IgD-negative memory B cell (primary cell): ENCODE results near the gene ARIH1. TPM values are rescaled to one million over a fixed set of nuclear protein-coding genes. Genes with fewer than 3 reads are reported as not detected.
"Not testable (repeated sequence)": the region's sequence is repeated elsewhere in the genome, so short reads cannot be mapped to it uniquely, and the experiment has no call there.

Experiments
- H3K27ac Mint-ChIP-seq, 3 donors: one replicate each; pipeline ENCODE4 v1.8.0; 2020 to 2022; ENCODE audit warnings: mild to moderate bottlenecking in 3 of 3, mixed read lengths in 3 of 3, moderate library complexity in 1 of 3
- H3K27me3 Mint-ChIP-seq: one replicate; pipeline ENCODE4 v1.8.0; 2021; ENCODE audit warnings: mixed read lengths
- H3K36me3 Mint-ChIP-seq: one replicate; pipeline ENCODE4 v1.8.0; 2020; ENCODE audit warnings: mild to moderate bottlenecking, mixed read lengths
- H3K4me1 Mint-ChIP-seq, 3 donors: one replicate each; pipeline ENCODE4 v1.8.0; 2020 to 2022; ENCODE audit warnings: mixed read lengths in 3 of 3, mild to moderate bottlenecking in 1 of 3
- H3K4me3 Mint-ChIP-seq, 4 donors: one replicate each; pipeline ENCODE4 v1.8.0; 2020 to 2022; ENCODE audit warnings: mild to moderate bottlenecking in 4 of 4, mixed read lengths in 4 of 4, moderate library complexity in 3 of 4
- H3K9me3 Mint-ChIP-seq, 3 donors: one replicate each; pipeline ENCODE4 v1.8.0; 2020 to 2021; ENCODE audit warnings: mixed read lengths in 3 of 3, mild to moderate bottlenecking in 1 of 3
- polyA plus RNA-seq: library from polyadenylated mRNA; unstranded; fragments of 300-500 nt; fragmentation: Illumina TruSeq; gene quantifications from one replicate; pipeline ENCODE4 v1.2.3, GENCODE V29; 2021

ARIH1 gene
- polyA plus RNA-seq, result 24.4 TPM

DNA sequence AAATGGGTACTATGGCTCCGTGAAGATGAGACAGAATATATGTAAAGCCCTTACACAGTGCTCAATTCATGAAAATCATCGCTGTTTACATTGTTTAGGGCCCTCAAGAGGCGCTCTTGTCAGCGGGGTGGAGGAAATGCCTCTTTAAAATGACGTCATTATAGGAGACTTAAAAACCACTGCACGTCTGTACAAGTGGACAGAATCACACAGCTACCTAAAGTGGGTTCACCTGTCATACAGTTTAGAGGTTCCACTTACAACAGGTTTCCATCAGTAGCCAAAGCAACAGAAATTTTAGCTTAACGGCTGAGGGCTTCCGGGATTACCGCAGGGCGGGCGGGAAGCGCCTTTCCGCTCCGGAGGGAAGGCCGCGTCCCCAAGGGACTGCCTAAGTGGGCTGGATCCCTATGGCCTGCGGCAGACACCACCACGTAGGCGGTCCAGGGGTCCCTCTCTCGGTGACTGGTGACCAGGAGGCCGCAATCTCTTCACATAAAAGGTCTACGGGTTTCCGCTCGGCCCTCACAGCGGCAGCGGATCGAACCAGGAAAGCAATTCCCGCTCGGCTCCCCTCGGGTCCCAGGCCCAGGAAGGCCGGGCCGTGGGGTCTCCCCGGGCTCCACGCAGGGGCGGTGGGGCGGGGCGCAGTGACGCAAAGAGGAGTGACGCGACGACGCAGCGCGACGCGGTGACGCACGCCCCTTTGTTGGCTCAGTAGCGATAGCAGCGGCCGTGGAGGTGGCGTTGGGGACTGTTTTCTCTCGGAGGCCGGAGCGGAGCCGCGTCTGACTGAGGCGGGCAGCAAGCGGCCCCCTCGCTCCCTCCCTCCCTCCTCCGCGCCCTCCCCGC lies at the start of gene ARIH1:
TSS of gene ARIH1 (plus strand) at position 717 of the 852 bp plus-strand sequence. CDS start 310 bp downstream, outside the sequence.
- H3K27ac Mint-ChIP-seq, result peak within 1 kb of the TSS; percentile 99 to 100 (median 100)
- H3K36me3 Mint-ChIP-seq, result peaks cover 1% of the 10 kb centered on the region
- H3K4me1 Mint-ChIP-seq, result peaks cover 24 to 38% (median 31%) of the 10 kb centered on the region in 3 donors
- H3K27me3 Mint-ChIP-seq, result no peaks in the 10 kb centered on the region
- H3K9me3 Mint-ChIP-seq, result no peaks in the 10 kb centered on the region
- H3K4me3 Mint-ChIP-seq, result peak within 1 kb of the TSS; percentile 97 to 99 (median 98)

- H3K4me1 Mint-ChIP-seq, result no peaks in the 10 kb centered on the region
- no peak overlapping the region for H3K27ac Mint-ChIP-seq
- H3K36me3 Mint-ChIP-seq, result peaks cover 3% of the 10 kb centered on the region
- no peaks in the 10 kb centered on the region for H3K27me3 Mint-ChIP-seq
- peaks cover 5 to 21% (median 8%) of the 10 kb centered on the region in 3 donors for H3K9me3 Mint-ChIP-seq
- H3K4me3 Mint-ChIP-seq, result no peak overlapping the region
Observed at GRCh38 chr15:72426753-72427152, 47.4 kb upstream of the ARIH1 start.

DNA sequence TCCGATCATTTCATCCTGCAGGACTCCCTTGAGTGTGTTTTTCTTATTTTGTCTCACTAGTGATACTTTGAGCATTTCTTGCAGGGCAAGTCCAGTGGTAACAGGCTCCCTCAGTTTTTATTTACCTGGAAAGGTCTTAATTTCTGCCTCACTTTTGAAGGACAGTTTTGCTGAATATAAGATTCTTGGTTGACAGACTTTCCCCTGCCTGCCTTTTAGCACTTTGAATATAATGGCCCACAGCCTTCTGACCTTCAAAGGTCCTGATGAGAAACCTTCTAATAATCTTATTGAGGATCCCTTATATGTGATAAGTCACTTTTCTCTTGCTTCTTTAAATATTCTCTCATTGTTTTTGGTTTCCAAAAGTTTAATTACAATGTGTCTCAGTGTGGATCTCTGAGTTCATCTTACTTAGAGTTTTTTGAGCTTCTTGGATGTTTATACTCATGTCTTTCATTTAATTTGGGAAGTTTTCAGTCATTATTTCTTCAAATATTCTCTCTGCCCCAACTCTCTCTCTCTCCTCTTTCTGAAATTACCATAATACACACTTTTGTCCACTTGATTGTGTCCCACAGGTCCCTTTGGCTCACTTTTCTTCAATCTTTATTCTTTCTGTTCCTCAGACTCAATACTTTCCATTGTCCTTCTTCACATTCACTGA lies 36.3 kb upstream of the ARIH1 start:
- peaks cover 1% of the 10 kb centered on the region for H3K36me3 Mint-ChIP-seq
- peaks cover 12 to 19% (median 14%) of the 10 kb centered on the region in 3 donors for H3K9me3 Mint-ChIP-seq
- H3K4me3 Mint-ChIP-seq, result peak overlapping the region in 1 of 4 donors; percentile 27
- peaks cover 12% of the 10 kb centered on the region for H3K27me3 Mint-ChIP-seq
- H3K4me1 Mint-ChIP-seq, result peaks cover 0 to 2% (median 0%) of the 10 kb centered on the region in 3 donors
- H3K27ac Mint-ChIP-seq, result no peak overlapping the region

- not testable (repeated sequence) for H3K27me3 Mint-ChIP-seq, H3K4me3 Mint-ChIP-seq, H3K36me3 Mint-ChIP-seq, H3K9me3 Mint-ChIP-seq, H3K27ac Mint-ChIP-seq, H3K4me1 Mint-ChIP-seq
Observed at GRCh38 chr15:72442848-72443247, 31.3 kb upstream of the ARIH1 start.

GRCh38 chr15:72445426-72445825 lies 28.7 kb upstream of the ARIH1 start:
- H3K27ac Mint-ChIP-seq, result no peak overlapping the region
- no peak overlapping the region for H3K4me3 Mint-ChIP-seq
- no peaks in the 10 kb centered on the region for H3K4me1 Mint-ChIP-seq
- peaks cover 3% of the 10 kb centered on the region for H3K27me3 Mint-ChIP-seq
- H3K9me3 Mint-ChIP-seq, result no peaks in the 10 kb centered on the region
- no peaks in the 10 kb centered on the region for H3K36me3 Mint-ChIP-seq

GRCh38 chr15:72450805-72451204 lies 23.3 kb upstream of the ARIH1 start:
- no peaks in the 10 kb centered on the region for H3K36me3 Mint-ChIP-seq
- no peak overlapping the region for H3K4me3 Mint-ChIP-seq
- H3K27me3 Mint-ChIP-seq, result no peaks in the 10 kb centered on the region
- no peaks in the 10 kb centered on the region for H3K9me3 Mint-ChIP-seq
- no peaks in the 10 kb centered on the region for H3K4me1 Mint-ChIP-seq
- no peak overlapping the region for H3K27ac Mint-ChIP-seq

DNA sequence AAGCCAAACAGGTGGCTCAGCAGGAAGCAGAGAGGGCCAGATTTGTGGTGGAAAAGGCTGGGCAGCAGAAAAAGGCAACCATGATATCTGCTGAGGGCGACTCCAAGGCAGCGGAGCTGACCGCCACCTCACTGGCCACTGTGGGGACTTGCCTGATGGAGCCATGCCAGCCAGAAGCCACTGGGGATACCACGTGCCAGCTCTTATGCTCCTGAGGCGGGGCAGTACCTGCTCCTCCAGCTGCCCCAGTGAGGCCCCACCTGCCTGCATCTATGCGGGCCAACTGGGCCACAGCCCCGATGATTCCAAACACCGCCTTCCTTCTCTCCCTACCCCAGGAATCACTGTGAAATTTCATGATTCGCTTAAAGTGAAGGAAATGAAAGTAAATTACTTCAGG lies 22.9 kb upstream of the ARIH1 start:
- H3K9me3 Mint-ChIP-seq, result no peaks in the 10 kb centered on the region
- no peak overlapping the region for H3K27ac Mint-ChIP-seq
- no peak overlapping the region for H3K4me3 Mint-ChIP-seq
- H3K27me3 Mint-ChIP-seq, result no peaks in the 10 kb centered on the region
- H3K4me1 Mint-ChIP-seq, result no peaks in the 10 kb centered on the region
- no peaks in the 10 kb centered on the region for H3K36me3 Mint-ChIP-seq

DNA sequence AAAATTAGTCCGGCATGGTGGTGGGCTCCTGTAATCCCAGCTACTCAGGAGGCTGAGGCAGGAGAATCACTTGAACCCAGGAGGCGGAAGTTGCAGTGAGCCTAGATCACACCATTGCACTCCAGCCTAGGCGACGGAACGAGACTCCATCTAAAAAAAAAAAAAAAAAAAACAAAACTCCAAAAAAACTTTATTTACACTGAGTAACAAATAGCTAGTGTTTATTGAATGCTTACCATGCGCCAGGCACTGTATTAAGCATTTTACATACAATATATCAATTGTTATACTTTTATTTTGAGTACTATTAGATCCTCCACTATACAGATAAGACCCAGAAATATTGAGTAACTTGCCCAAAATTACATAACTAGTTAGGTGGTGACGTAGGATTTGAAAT lies 17.4 kb upstream of the ARIH1 start:
- no peaks in the 10 kb centered on the region for H3K36me3 Mint-ChIP-seq
- H3K9me3 Mint-ChIP-seq, result no peaks in the 10 kb centered on the region
- H3K27ac Mint-ChIP-seq, result peak overlapping the region in 1 of 3 donors; percentile 28
- peaks cover 1% of the 10 kb centered on the region for H3K27me3 Mint-ChIP-seq
- no peak overlapping the region for H3K4me3 Mint-ChIP-seq
- peaks cover 4 to 5% (median 5%) of the 10 kb centered on the region in 3 donors for H3K4me1 Mint-ChIP-seq

DNA sequence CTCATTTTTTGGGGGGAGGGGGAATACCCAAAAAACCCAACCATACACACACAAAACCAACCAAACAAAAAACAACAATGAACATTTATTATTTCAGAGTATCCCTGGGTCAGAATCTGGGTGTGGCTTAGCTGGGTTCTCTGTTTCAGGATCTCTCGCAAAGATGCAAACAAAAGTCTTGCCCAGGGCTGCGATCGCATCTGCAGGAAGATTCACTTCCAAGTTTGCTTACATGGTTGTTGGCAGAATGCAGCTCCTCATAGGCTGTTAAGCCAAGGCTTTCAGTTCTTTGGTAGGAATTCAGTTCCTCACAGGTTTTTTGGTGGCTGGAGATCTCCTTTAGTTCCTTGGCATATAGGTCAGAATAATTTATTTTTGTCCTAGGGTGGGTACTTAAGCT lies 13.7 kb upstream of the ARIH1 start:
- Mint-ChIP-seq H3K36me3 (no peaks in the 10 kb centered on the region), H3K4me3 (no peak overlapping the region), H3K9me3 (no peaks in the 10 kb centered on the region), H3K27me3 (peaks cover 1% of the 10 kb centered on the region), H3K27ac (no peak overlapping the region), H3K4me1 (peaks cover 11 to 23% (median 18%) of the 10 kb centered on the region in 3 donors)

DNA sequence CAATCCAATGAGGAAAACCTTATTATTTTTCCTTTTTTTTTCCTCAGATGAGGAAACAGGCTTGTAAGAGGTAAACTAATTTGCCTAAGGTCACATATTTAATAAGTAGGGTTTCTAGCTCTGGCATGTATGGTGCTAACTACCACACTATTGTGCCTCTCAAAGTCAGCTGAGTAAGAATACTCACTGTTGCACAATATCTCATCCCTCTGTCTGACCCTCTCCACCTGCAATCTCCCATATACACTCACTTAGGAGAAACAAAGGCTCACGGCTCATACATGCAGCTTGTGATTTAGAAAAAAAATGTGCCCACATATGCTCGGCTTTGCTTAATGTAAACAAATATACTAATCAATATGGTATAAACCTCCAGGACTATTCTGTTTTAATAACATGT lies 10.4 kb upstream of the ARIH1 start:
- Mint-ChIP-seq H3K36me3 (no peaks in the 10 kb centered on the region), H3K9me3 (no peaks in the 10 kb centered on the region), H3K4me1 (peaks cover 11 to 23% (median 18%) of the 10 kb centered on the region in 3 donors), H3K4me3 (peak overlapping the region in 2 of 4 donors; percentile 39 to 68), H3K27ac (peak overlapping the region in 1 of 3 donors; percentile 53), H3K27me3 (peaks cover 1% of the 10 kb centered on the region)

DNA sequence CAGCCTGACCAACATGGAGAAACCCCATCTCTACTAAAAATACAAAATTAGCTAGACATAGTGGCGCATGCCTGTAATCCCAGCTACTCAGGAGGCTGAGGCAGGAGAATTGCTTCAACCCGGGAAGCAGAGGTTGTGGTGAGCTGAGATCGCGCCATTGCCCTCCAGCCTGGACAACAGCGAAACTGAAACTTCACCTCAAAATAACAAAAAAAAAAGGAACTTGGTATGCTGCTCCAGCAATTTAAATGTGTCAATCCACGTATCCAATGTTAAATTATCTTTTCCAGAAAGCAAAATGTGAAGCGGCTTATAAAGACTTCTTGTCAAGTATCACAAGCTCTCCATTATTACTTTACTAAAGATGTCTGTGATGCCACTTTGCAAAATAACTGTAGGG lies 9.9 kb upstream of the ARIH1 start:
- Mint-ChIP-seq H3K36me3 (no peaks in the 10 kb centered on the region), H3K9me3 (no peaks in the 10 kb centered on the region), H3K27me3 (peaks cover 1% of the 10 kb centered on the region), H3K27ac (peak overlapping the region in 2 of 3 donors; percentile 62 to 68), H3K4me1 (peaks cover 11 to 23% (median 18%) of the 10 kb centered on the region in 3 donors), H3K4me3 (peak overlapping the region in 2 of 4 donors; percentile 12 to 68)

- Mint-ChIP-seq H3K4me1 (peaks cover 9 to 15% (median 12%) of the 10 kb centered on the region in 3 donors), H3K9me3 (no peaks in the 10 kb centered on the region), H3K4me3 (no peak overlapping the region), H3K27me3 (no peaks in the 10 kb centered on the region), H3K36me3 (no peaks in the 10 kb centered on the region), H3K27ac (no peak overlapping the region)
Observed at GRCh38 chr15:72468103-72468502, 6.0 kb upstream of the ARIH1 start.

DNA sequence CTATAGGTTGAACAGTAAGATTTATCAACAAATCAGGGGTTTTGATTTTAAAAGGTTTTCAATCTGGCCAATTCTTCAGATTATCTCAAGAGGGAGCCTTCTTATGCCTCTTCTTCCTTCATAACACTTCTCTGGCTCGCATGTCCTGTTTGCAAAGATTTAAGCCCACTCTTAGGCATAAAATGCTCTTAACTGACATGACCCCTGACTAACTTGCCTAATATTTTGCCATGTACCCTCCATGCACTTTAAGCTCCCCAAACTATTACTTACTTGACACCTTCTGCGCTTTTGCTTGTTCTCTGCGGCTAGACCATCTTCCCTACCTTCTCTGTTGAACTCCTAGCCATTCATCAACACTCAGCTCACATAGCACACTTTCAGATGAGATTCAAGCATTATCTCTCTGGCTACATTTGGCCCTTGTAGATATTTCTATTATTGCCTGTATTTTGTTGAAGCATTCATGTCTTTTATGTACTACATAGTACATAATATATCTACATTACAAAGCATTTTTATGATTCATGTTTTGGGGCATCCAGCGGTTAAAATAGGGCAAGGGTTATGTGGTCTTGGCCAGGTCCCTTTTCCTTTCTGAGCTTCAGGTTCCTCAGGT lies 1.0 kb upstream of the ARIH1 start:
- peaks cover 24 to 33% (median 27%) of the 10 kb centered on the region in 3 donors for H3K4me1 Mint-ChIP-seq
- peaks cover 1% of the 10 kb centered on the region for H3K36me3 Mint-ChIP-seq
- H3K9me3 Mint-ChIP-seq, result no peaks in the 10 kb centered on the region
- peak overlapping the region; percentile 99 to 100 (median 100) for H3K27ac Mint-ChIP-seq
- H3K27me3 Mint-ChIP-seq, result no peaks in the 10 kb centered on the region
- peak overlapping the region; percentile 97 to 99 (median 98) for H3K4me3 Mint-ChIP-seq

GRCh38 chr15:72474466-72474911 lies 359 bp downstream of the ARIH1 start:
- Mint-ChIP-seq H3K27me3 (no peaks in the 10 kb centered on the region), H3K9me3 (no peaks in the 10 kb centered on the region), H3K36me3 (peaks cover 4% of the 10 kb centered on the region), H3K4me1 (peaks cover 26 to 44% (median 33%) of the 10 kb centered on the region in 3 donors), H3K27ac (peak overlapping the region; percentile 99 to 100 (median 100)), H3K4me3 (peak overlapping the region; percentile 97 to 99 (median 98))
